Thoracic aorta (tissue), 2 donors: ENCODE results near the gene ERG. TPM values are rescaled to one million over a fixed set of nuclear protein-coding genes. Genes with fewer than 3 reads are reported as not detected.

Experiments used
- ATAC-seq: fragments of 150-250 bp; one replicate; pipeline ENCODE4 v1.8.0; 2017; ENCODE audit warnings: low read depth; ENCODE audit not compliant: insufficient number of reproducible peaks, low FRiP score
- DNase-seq: peaks from one replicate; pipeline ENCODE4 v3.0.0-alpha.2; 2020; ENCODE audit warnings: low spot score
- H3K27ac ChIP-seq, 2 donors: fragments of 200-600 bp; sonication (generic); 1 replicate in 1 of 2; 2 replicates in 1 of 2; pipeline ENCODE4 v1.5.1; 2016; ENCODE audit warnings: mild to moderate bottlenecking in 2 of 2, moderate library complexity in 2 of 2
- H3K27me3 ChIP-seq: fragments of 200-600 bp; sonication (generic); replicated peaks from 2 replicates; pipeline ENCODE4 v1.6.0; 2016; ENCODE audit warnings: mild to moderate bottlenecking; ENCODE audit not compliant: insufficient read depth
- H3K36me3 ChIP-seq: fragments of 200-600 bp; sonication (generic); one replicate; pipeline ENCODE4 v1.5.1; 2016
- H3K4me1 ChIP-seq, 2 donors: fragments of 200-600 bp; sonication (generic); 1 replicate in 1 of 2; 2 replicates in 1 of 2; pipeline versions ENCODE4 v1.5.1 to v1.6.0; 2016; ENCODE audit warnings: low read depth in 2 of 2, mild to moderate bottlenecking in 1 of 2; ENCODE audit not compliant: control insufficient read depth in 1 of 2
- H3K4me3 ChIP-seq: fragments of 200-600 bp; sonication (generic); 2 replicates; pipeline ENCODE4 v1.5.1; 2016; ENCODE audit warnings: mild to moderate bottlenecking
- H3K9me3 ChIP-seq: fragments of 200-600 bp; sonication (generic); 2 replicates; pipeline ENCODE4 v1.5.1; 2016
- total RNA-seq, 2 donors: library from RNA; depleted of rRNA; stranded (reverse); fragments of >200 nt; gene quantifications; one replicate each; pipeline versions ENCODE4 v1.1.0 to v1.2.3, GENCODE V29; 2016
- TF ChIP-seq, protein P1 (sequence below): fragments of 200-600 bp; sonication (generic); IDR thresholded peaks from one replicate; pipeline ENCODE4 v1.5.1; 2019; ENCODE audit warnings: antibody characterized with exemption

Gene ERG
- total RNA-seq, 2 donors from 2014 or later = 40.2 to 177 TPM

DNA sequence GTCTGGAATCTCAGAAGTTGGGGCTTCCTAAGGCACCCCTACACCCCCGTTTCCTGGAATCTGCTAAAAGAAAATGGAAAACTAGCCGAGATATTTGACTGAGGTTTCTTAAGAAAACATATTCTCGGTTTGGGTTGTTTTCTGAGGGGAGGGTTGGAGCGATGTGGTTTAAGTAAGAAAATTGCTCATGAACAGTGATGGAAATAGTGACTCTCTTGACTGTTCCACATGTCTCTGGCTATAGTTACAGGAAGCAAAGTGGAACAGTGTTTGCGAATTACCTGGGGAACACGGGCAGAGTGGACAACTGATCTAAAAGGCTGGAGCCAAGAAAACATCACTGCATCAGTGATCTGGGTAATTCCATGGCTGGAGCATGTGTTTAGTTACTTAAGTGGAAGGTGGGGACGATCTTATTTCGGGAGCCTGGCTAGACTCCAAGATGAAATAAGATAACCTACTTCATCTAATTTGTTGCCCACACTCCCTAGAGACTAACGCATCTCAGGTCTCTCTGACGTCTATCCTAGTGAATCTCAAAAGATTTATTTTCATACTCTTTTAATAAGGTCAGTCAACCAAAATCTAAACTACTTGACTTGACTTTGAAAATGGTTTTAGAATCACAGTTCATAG, 149.0 kb downstream of the ERG start:
- TF ChIP-seq, protein P1, sequence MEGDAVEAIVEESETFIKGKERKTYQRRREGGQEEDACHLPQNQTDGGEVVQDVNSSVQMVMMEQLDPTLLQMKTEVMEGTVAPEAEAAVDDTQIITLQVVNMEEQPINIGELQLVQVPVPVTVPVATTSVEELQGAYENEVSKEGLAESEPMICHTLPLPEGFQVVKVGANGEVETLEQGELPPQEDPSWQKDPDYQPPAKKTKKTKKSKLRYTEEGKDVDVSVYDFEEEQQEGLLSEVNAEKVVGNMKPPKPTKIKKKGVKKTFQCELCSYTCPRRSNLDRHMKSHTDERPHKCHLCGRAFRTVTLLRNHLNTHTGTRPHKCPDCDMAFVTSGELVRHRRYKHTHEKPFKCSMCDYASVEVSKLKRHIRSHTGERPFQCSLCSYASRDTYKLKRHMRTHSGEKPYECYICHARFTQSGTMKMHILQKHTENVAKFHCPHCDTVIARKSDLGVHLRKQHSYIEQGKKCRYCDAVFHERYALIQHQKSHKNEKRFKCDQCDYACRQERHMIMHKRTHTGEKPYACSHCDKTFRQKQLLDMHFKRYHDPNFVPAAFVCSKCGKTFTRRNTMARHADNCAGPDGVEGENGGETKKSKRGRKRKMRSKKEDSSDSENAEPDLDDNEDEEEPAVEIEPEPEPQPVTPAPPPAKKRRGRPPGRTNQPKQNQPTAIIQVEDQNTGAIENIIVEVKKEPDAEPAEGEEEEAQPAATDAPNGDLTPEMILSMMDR = no peak
- H3K27me3 ChIP-seq = no peaks in the 10 kb centered on the region
- DNase-seq (no peak), ATAC-seq (peak; percentile 52)
- H3K4me3 ChIP-seq = no peak overlapping the region
- H3K36me3 ChIP-seq = no peaks in the 10 kb centered on the region
- H3K27ac ChIP-seq = peak overlapping the region; percentile 96 to 97
- peaks cover 23 to 73% of the 10 kb centered on the region in 2 donors for H3K4me1 ChIP-seq
- H3K9me3 ChIP-seq = no peaks in the 10 kb centered on the region

DNA sequence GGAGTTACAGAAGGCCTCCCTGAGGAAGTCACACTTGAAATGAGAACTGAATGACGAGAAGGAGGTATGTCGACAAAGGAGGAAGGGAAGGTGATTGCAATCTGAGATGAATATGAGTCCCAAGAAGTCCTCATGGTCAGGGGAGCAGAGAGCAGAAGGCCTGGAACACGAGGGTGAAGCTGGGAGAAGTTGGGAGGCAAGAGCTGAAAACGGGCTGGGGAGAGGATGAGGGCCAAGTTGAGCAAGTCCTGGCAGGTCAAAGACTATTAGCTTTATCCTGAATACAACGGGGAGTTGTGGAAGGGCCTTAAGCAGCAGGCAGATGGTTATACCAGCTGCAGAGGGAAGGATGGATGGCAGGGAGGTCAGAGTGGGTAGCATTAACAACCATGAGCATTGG, 152.0 kb downstream of the ERG start:
- H3K4me1 ChIP-seq = peaks cover 29 to 74% of the 10 kb centered on the region in 2 donors

DNA sequence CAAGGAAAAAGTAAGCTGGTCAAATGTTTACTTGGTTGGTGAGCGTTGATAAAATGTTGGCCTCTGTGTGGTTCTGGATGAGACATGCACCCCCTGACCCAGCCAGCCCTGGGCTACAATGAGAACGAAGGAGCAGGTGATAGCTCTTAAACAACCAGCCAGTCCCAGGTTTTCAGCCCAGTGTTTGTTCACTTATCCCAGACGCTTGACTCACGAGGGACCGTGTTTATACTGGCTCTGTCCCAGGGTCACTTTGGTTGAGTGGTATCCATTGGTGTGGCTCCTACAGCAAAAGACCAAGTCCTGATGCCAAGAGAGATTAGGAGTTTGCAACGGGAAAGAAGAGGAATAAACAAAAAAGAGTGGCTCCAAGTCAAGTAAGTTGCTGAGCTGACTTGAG, 154.6 kb downstream of the ERG start:
- TF ChIP-seq, protein P1 = no peak
- Histone ChIP-seq H3K27ac (peak overlapping the region; percentile 94 to 95), H3K4me1 (peaks cover 26 to 69% of the 10 kb centered on the region in 2 donors), H3K27me3 (no peaks in the 10 kb centered on the region), H3K4me3 (peak overlapping the region; percentile 24), H3K9me3 (no peaks in the 10 kb centered on the region), H3K36me3 (no peaks in the 10 kb centered on the region)
- peak; percentile 52 for ATAC-seq
- DNase-seq = peak; percentile 89

More for the DNA sequence above, 152.0 kb downstream of the ERG start:
- H3K27ac ChIP-seq = no peak overlapping the region
- no peak overlapping the region for H3K4me3 ChIP-seq
- no peaks in the 10 kb centered on the region for H3K9me3 ChIP-seq
- ATAC-seq (no peak), DNase-seq (no peak)
- no peaks in the 10 kb centered on the region for H3K27me3 ChIP-seq
- H3K36me3 ChIP-seq = no peaks in the 10 kb centered on the region
- TF ChIP-seq, protein P1 = no peak

DNA sequence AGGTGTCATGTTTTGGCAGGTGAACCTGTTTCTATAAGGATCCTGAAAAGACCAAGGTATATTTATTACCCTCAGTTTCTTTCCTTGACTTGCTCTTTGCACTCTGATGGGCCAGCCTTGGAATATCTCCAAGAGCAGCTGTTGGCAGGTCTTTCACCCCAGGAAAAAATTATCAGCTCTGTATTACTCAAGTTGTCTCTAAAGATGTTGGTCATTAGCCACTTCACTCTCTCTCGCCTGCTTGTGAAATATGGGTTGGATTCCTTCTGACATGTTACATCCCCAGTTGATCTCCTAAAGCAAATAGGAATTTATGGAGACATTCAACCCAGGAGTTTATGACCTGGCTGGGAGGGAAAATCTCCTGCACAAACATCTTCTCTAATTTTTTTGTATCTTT, 155.5 kb downstream of the ERG start:
- no peak for ATAC-seq
- TF ChIP-seq, protein P1 = no peak
- H3K4me1 ChIP-seq = peaks cover 22 to 61% of the 10 kb centered on the region in 2 donors
- H3K27me3 ChIP-seq = no peaks in the 10 kb centered on the region
- H3K27ac ChIP-seq = peak overlapping the region; percentile 94 to 95
- no peak overlapping the region for H3K4me3 ChIP-seq
- no peak for DNase-seq
- no peaks in the 10 kb centered on the region for H3K36me3 ChIP-seq
- no peaks in the 10 kb centered on the region for H3K9me3 ChIP-seq

DNA sequence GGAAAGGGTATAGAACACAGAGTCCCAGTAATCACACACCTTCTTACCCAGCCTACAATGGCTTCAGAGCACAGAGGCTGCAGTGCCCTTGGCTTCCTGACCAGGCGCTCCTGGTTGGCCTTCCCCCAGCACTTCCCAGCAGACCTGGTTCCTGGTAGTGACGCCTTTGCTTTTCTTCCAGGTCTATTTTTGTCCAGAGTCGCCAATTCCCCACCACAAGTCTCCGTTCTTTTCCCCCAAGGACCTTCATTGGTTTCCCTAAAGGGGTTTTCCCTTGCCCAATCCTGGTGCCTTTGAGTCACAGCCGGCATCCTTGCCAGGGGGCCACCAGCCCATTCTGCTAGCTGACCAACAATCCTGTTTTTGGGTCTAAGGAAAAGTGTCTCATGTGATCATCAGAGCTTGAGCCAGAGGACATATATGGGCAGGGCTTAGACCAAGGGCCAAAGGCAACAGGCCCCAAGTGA, 156.7 kb downstream of the ERG start:
- ATAC-seq = peak; percentile 92

More for the DNA sequence above, 156.7 kb downstream of the ERG start:
- Histone ChIP-seq H3K4me1 (peaks cover 22 to 61% of the 10 kb centered on the region in 2 donors), H3K9me3 (no peaks in the 10 kb centered on the region), H3K4me3 (no peak overlapping the region), H3K27ac (peak overlapping the region; percentile 94 to 95), H3K27me3 (no peaks in the 10 kb centered on the region), H3K36me3 (no peaks in the 10 kb centered on the region)
- TF ChIP-seq, protein P1 = peak; percentile 58
- DNase-seq = peak; percentile 80
